ENCODE data around the gene ITGB2. TPM values are rescaled to one million over a fixed set of nuclear protein-coding genes. Genes with fewer than 3 reads are reported as not detected.

Gene ITGB2
- total RNA-seq, 4 donors from 2014 or later: 32.7 to 87.3 (median 56.2) TPM

DNA sequence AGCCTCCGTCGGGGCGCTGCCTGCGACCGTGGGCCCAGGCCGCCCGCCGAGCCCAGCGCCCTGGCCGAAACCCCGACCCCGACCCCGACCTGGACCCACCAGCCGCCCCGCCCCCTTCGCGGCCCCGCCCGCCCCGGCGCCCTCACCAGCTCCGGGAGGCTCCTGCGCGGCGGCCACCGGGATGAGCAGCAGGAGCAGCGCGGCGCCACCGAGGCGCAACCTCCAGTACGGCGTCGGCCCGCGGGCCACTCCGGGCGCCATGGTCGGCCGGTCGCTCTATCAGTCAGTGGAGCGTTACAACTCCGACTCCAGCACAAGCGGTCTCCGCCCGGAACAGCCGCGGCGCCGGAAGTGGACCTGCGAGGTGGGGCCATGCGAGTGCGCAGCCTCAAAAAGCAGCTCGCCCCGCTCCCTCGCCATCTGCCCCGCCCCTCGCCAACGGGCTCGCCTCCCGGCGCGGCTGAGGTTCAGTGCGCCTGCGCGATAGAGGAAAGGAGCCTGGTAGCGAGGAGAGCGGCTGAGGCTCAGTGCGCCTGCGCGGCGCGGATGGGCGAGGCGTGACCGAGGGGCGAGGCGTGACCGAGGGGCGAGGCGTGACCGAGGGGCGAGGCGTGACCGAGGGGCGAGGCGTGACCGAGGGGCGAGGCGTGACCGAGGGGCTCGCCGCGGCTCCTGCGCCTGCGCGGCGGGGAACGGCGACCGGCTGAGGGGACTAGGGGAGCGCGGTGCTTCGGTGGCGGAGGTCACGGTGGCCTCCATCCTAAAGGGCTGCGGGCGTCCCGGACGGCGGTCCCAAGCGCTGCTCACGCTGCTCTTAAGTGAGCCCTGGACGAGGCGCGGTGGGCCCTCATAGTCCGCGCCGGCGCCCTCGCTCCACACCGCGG is 47.1 kb downstream of the ITGB2 start, which contains the start of gene PTTG1IP:
PTTG1IP (minus strand) TSS at position 335 of the 884 bp plus-strand sequence; CDS start at position 261, 74 bp downstream.
- H3K4me1 ChIP-seq: peaks cover 0 to 64% (median 37%) of the 10 kb centered on the region in 4 donors
- WGBS, 2 donors: 1% methylated on average over 29 to 36 of the region's 123 CpGs

DNA sequence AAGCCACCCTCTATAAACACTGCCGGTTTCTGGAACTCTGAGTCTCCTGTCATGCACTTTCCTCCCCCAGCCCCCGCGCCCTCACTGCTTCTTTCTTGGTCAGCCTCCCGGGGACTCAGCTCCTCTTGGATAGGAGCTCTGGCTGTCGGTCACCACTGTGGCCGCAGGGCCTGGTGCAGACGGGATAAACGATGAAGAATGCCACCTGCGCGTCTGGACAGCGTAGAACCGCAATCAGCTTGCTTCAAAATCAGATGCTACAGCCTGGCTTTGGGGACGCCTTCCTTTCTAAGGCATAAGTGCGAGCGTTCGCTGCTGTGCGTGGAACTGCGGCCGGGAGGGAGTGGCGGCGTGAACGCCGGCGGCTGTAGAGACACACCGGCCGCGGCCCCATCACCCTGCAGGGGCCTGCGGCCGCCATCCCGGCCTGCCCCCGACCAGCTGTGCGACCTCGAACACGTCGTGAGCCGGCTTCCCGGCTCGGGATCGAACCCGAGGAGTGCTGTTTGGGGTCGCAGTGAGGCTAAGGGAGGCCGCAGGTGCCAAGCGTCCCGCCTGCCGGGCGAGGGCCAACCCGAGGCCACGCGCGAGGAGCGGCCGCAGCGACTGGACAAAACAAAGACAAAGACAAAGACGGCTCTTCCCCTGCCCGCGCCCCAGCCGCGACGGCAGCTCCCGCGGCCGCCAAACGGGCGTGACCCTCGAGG is 47.9 kb downstream of the ITGB2 start:
- 0 to 1% methylated on average over 32 to 48 of the region's 65 CpGs for WGBS, 2 donors
- Histone ChIP-seq H3K27me3 (no peaks in the 10 kb centered on the region), H3K36me3 (no peaks in the 10 kb centered on the region), H3K27ac (peak overlapping the region; percentile 55 to 95 (median 90)), H3K4me1 (peaks cover 0 to 72% (median 45%) of the 10 kb centered on the region in 4 donors), H3K4me3 (peak overlapping the region; percentile 76 to 99 (median 94)), H3K9me3 (no peaks in the 10 kb centered on the region)
- TF ChIP-seq POLR2A (IDR thresholded peaks at IDR 0.05) (no peak), EP300 (IDR thresholded peaks at IDR 0.05) (no peak)
- TF ChIP-seq, protein P1, sequence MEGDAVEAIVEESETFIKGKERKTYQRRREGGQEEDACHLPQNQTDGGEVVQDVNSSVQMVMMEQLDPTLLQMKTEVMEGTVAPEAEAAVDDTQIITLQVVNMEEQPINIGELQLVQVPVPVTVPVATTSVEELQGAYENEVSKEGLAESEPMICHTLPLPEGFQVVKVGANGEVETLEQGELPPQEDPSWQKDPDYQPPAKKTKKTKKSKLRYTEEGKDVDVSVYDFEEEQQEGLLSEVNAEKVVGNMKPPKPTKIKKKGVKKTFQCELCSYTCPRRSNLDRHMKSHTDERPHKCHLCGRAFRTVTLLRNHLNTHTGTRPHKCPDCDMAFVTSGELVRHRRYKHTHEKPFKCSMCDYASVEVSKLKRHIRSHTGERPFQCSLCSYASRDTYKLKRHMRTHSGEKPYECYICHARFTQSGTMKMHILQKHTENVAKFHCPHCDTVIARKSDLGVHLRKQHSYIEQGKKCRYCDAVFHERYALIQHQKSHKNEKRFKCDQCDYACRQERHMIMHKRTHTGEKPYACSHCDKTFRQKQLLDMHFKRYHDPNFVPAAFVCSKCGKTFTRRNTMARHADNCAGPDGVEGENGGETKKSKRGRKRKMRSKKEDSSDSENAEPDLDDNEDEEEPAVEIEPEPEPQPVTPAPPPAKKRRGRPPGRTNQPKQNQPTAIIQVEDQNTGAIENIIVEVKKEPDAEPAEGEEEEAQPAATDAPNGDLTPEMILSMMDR (IDR thresholded peaks at IDR 0.05): no peak
- DNase-seq (ENCODE audit: low spot score in 2 of 2): no peak

More for the DNA sequence above, 47.1 kb downstream of the ITGB2 start, which contains the start of gene PTTG1IP:
- peak; percentile 96 to 98 for DNase-seq (ENCODE audit: low spot score in 2 of 2)
- no peaks in the 10 kb centered on the region for H3K27me3 ChIP-seq
- H3K27ac ChIP-seq: peak within 1 kb of the TSS; percentile 81 to 95 (median 90)
- H3K36me3 ChIP-seq: no peaks in the 10 kb centered on the region
- H3K9me3 ChIP-seq: no peaks in the 10 kb centered on the region
- TF ChIP-seq POLR2A (IDR thresholded peaks at IDR 0.05) (peak; percentile 53 to 77), EP300 (IDR thresholded peaks at IDR 0.05) (peak; percentile 56 to 94)
- TF ChIP-seq, protein P1 (IDR thresholded peaks at IDR 0.05): peak in 1 of 5 experiments; percentile 20
- H3K4me3 ChIP-seq: peak within 1 kb of the TSS; percentile 76 to 99 (median 94)

DNA sequence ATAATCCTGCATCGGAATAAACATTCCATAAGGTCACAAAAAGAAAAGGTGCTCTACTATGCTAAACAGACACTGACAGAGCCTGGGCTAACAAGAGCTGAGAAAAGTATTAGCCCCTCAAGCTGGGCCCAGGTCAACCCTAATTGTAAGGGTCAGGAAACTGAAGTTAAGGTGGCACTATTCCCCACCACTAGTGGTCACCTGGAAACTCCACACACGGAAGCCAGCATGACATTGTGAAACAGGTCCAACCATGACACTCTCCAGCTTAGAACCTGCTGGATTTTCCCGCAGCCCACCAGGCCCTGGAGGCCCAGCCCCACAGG is 48.4 kb downstream of the ITGB2 start:
- H3K9me3 ChIP-seq: no peaks in the 10 kb centered on the region
- TF ChIP-seq POLR2A (IDR thresholded peaks at IDR 0.05): no peak
- TF ChIP-seq EP300 (IDR thresholded peaks at IDR 0.05): no peak
- TF ChIP-seq, protein P1 (IDR thresholded peaks at IDR 0.05): no peak
- 9 to 13% methylated on average over 3 of the region's 3 CpGs for WGBS, 2 donors
- H3K36me3 ChIP-seq: no peaks in the 10 kb centered on the region
- no peak for DNase-seq (ENCODE audit: low spot score in 2 of 2)
- H3K27me3 ChIP-seq: no peaks in the 10 kb centered on the region
- peak overlapping the region; percentile 76 to 99 (median 94) for H3K4me3 ChIP-seq
- peaks cover 0 to 77% (median 46%) of the 10 kb centered on the region in 4 donors for H3K4me1 ChIP-seq
- peak overlapping the region; percentile 55 to 95 (median 90) for H3K27ac ChIP-seq

DNA sequence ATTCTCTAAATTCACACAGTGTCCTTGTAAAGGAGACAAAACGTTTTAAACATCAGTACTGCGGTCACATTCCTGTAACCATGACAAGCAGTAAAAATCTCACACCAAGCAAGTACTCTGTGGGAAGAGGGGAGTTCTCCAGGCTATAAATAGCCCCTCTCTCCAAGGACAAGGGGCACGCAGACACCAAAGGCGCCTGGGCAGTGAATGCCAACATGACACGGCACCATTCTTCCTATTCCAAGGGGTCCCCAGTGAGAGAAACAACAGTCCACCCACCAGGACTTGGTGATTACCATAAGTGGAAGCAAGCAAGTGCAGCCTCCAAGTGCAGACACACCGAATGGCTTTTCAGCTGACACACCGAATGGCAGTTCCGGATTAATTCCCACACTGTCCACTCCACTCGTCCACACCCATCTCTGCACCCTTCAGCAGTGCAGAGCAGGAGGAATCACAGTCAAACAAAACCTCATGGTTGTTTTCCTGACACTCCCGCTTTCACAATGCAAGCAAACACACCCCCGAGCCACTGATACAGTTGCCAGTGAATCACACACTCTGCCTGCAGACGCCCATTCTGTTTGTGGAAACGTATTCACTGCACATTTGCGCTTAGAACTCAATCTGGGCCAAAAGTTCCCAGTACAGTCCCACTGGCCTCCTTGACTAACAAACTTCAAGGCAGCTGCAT is 49.0 kb downstream of the ITGB2 start:
- peak overlapping the region; percentile 76 to 99 (median 94) for H3K4me3 ChIP-seq
- peak in 1 of 2 donors; percentile 64 for DNase-seq (ENCODE audit: low spot score in 2 of 2)
- peak in 1 of 2 donors; percentile 49 for TF ChIP-seq EP300 (IDR thresholded peaks at IDR 0.05)
- no peak for TF ChIP-seq POLR2A (IDR thresholded peaks at IDR 0.05)
- H3K4me1 ChIP-seq: peaks cover 0 to 83% (median 50%) of the 10 kb centered on the region in 4 donors
- no peaks in the 10 kb centered on the region for H3K36me3 ChIP-seq
- no peaks in the 10 kb centered on the region for H3K9me3 ChIP-seq
- 7 to 13% methylated on average over 14 of the region's 14 CpGs for WGBS, 2 donors
- H3K27me3 ChIP-seq: no peaks in the 10 kb centered on the region
- peak overlapping the region in 3 of 4 donors; percentile 87 to 95 (median 94) for H3K27ac ChIP-seq

Data from tibial nerve (tissue), 4 donors.